Measurements from ENCODE around the gene SEMG2.

GRCh38 chr20:45258259-45258658 is 37.1 kb downstream of the SEMG2 start:
- TF ChIP-seq CTCF (IDR thresholded peaks at IDR 0.05) (no peak), POLR2A (IDR thresholded peaks at IDR 0.05) (no peak)

Measured in lower leg skin (tissue), 3 donors.